SHP77 (cell line): ENCODE measurements around the gene KLHL8.
A peak's percentile ranks its signal among the peaks of the same experiment; 100 is the strongest.

Source experiments
- DNase-seq, 2 experiments: peaks; one replicate each; lab custom pipeline; 2025; lab: John Stamatoyannopoulos, UW

Gene KLHL8

GRCh38 chr4:87220094-87220822 lies at the start of gene KLHL8:
Gene KLHL8 (minus strand): TSS chr4:87220618. CDS start chr4:87195539, 25,079 bp downstream.
- DNase-seq: peak; percentile 89 to 90

GRCh38 chr4:87270144-87270543 lies 49.7 kb upstream of the KLHL8 start:
- DNase-seq: peak; percentile 52 to 62

GRCh38 chr4:87268411-87268810 lies 48.0 kb upstream of the KLHL8 start:
- no peak for DNase-seq

GRCh38 chr4:87266986-87267385 lies 46.6 kb upstream of the KLHL8 start:
- no peak for DNase-seq

- no peak for DNase-seq
Measured at GRCh38 chr4:87262886-87263285, 42.5 kb upstream of the KLHL8 start.

- no peak for DNase-seq
Measured at GRCh38 chr4:87260477-87260876, 40.1 kb upstream of the KLHL8 start.

- no peak for DNase-seq
Measured at GRCh38 chr4:87258677-87259076, 38.3 kb upstream of the KLHL8 start.

- no peak for DNase-seq
Measured at GRCh38 chr4:87257523-87257922, 37.1 kb upstream of the KLHL8 start.

- DNase-seq: no peak
Measured at GRCh38 chr4:87255755-87256154, 35.3 kb upstream of the KLHL8 start.

GRCh38 chr4:87251106-87251505 lies 30.7 kb upstream of the KLHL8 start:
- no peak for DNase-seq

GRCh38 chr4:87250294-87250693 lies 29.9 kb upstream of the KLHL8 start:
- no peak for DNase-seq

GRCh38 chr4:87249332-87250019 lies 29.1 kb upstream of the KLHL8 start:
- DNase-seq: no peak

GRCh38 chr4:87243426-87244053 lies 23.1 kb upstream of the KLHL8 start:
- DNase-seq: no peak

- DNase-seq: no peak
Measured at GRCh38 chr4:87241336-87241735, 20.9 kb upstream of the KLHL8 start.

- no peak for DNase-seq
Measured at GRCh38 chr4:87240341-87240740, 19.9 kb upstream of the KLHL8 start.

GRCh38 chr4:87239821-87240220 lies 19.4 kb upstream of the KLHL8 start:
- no peak for DNase-seq

- no peak for DNase-seq
Measured at GRCh38 chr4:87239194-87239593, 18.8 kb upstream of the KLHL8 start.

GRCh38 chr4:87236861-87237260 lies 16.4 kb upstream of the KLHL8 start:
- DNase-seq: no peak

GRCh38 chr4:87235020-87235671 lies 14.7 kb upstream of the KLHL8 start:
- no peak for DNase-seq

- DNase-seq: peak; percentile 18 to 25
Measured at GRCh38 chr4:87232216-87232615, 11.8 kb upstream of the KLHL8 start.

- no peak for DNase-seq
Measured at GRCh38 chr4:87230806-87231205, 10.4 kb upstream of the KLHL8 start.

GRCh38 chr4:87229979-87230378 lies 9.6 kb upstream of the KLHL8 start:
- DNase-seq: no peak
